Embryonic facial prominence (tissue), 1 donor: Measurements from ENCODE around the gene LEF1.

Experiments
- DNase-seq: peaks from one replicate; pipeline ENCODE4 v3.0.0-alpha.2; 2016; ENCODE audit errors: extremely low spot score

The LEF1 gene

DNA sequence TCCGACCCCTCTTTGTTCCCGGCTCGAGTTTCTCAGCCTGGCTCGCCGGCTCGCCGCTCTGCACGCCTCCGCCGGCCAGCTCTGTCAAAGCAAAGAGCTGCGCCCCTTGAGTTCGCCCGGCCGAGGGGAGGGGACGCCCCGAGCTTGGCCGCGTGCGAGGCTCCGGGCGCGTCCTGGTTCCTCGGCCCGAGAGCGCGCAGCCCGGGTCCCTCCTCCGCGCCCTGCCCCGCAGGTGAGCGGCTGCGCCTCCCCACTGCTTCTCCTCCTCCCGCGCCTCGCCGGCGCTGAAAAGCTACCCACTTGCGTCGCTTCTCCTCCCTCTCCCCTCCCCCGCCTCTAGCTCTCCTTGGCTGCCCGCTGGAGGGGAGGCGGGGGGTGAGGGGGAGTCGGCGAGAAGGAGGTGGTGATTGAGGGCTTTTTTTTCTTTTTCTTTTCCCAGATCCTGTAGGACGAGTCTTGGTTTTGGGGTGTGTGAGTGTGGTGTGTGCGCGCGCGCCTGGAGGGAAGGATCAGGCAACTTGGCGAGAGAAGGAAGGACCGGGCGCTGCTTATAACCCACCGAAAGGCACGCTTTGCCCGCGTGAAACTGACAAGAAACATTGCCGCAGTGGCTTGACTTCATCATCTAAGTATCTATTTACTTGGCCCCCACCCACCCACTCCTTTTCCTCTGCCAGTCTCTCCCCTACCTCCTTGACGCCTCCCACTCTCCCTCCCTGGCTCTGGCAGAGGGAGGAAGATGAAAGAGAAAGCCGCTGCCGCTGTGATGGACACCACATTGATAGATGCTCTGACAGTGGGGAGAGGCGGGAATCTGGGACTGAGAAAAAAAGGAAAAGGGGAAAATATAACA lies at the start of gene LEF1:
LEF1 (minus strand) TSS at position 262 of the 853 bp plus-strand sequence. CDS start 1,165 bp downstream, outside the sequence.
- DNase-seq, result peak; percentile 51

- DNase-seq, result no peak
Observed at GRCh38 chr4:108216510-108216909, 47.8 kb upstream of the LEF1 start.

GRCh38 chr4:108215055-108215454 lies 46.3 kb upstream of the LEF1 start:
- DNase-seq, result no peak

GRCh38 chr4:108213723-108214122 lies 45.0 kb upstream of the LEF1 start:
- DNase-seq, result no peak

- no peak for DNase-seq
Observed at GRCh38 chr4:108213308-108213707, 44.6 kb upstream of the LEF1 start.

DNA sequence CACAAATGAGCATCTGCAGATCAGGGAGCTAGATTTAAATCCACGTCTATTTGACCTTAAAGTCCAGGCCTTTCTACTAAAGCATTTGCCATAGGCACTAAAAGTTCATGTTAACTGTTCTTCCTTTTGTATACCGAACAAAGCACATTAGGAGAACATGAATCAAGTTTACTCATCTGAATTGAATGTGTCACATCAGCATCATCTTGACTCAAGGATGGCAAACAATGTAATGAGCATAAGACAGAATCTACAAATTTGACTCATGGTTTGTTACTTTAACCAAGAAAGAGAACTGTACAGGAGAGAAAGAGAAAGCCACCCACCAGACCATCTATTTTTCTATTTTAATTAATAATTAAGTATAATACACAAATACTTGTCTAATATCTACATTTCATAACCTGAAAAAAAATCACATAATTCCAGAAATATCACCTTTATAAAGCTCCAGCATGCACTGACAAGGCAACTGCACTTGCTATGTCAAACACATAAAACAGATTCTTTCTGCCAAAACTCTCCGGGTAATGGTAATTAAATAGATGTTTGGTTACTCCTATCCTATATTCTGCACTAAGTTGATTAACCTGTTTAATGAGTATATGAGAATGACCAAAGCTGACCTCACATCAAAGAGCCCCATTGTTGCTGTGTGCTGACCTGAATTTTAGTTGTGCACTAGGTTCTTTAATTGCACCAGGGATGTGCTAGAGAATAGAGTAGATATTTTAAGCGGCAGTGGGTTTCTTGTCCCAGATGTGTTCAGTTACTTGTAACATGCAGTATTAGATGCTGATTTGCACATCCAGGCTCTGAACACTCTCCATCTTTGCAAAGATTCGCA lies 42.5 kb upstream of the LEF1 start:
- no peak for DNase-seq

DNA sequence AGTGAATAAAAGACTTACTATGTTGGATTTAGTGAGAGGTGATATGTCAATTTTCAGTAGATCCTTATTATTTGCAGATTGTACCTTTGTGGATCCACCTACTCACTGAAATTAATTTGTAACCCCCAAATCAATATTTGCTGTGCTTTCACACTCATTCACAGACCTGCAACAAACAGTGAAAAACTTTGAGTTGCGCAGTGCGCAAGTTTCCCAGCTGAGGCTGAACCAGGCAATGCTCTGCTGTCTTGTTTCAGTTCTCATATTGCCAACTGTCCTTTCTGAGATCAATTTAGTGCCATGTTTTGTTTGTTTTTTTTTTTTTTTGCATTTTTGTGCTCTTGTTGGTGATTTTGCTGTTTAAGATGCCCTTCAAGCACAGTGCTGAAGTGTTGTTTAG lies 40.8 kb upstream of the LEF1 start:
- DNase-seq, result no peak

GRCh38 chr4:108205859-108206258 lies 37.1 kb upstream of the LEF1 start:
- no peak for DNase-seq

DNA sequence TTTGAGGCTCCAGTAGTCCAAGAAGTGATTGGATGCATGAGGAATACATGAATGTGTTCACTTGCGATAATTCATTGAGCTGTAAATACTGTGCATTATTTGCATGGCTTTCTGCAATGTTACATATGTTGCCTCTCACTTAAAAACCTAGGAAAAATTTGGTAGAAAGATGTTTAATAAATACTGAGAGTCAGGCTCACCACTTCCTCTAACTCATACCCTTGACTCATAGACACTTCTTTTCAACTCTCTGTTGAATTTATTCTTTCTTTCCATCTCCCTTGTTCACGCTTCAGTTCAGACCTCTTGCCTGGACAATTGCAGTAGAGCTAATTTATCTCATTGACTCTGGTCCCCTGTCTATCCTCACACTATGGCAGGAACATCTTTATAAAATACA lies 35.8 kb upstream of the LEF1 start:
- DNase-seq, result no peak

GRCh38 chr4:108203377-108203776 lies 34.6 kb upstream of the LEF1 start:
- DNase-seq, result no peak

GRCh38 chr4:108201774-108202173 lies 33.0 kb upstream of the LEF1 start:
- DNase-seq, result no peak

DNA sequence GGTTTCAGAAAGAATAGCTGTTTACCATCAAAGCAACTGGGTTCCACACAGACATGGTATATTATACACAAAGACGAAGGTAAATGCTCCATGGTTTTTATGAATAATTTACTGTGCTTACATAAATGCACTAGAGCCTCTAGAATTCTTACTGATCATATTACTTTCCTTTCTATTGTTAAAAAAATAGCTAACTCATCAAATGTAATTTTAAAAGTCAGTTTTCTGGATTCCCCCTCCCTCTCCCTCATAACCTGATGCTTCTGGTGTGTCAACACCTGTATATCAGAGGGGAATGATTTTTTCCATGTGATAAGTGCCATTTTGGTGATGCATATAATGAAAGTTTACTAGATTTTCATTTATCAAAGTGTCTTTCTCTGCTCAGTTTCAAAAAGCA lies 31.1 kb upstream of the LEF1 start:
- DNase-seq, result no peak

DNA sequence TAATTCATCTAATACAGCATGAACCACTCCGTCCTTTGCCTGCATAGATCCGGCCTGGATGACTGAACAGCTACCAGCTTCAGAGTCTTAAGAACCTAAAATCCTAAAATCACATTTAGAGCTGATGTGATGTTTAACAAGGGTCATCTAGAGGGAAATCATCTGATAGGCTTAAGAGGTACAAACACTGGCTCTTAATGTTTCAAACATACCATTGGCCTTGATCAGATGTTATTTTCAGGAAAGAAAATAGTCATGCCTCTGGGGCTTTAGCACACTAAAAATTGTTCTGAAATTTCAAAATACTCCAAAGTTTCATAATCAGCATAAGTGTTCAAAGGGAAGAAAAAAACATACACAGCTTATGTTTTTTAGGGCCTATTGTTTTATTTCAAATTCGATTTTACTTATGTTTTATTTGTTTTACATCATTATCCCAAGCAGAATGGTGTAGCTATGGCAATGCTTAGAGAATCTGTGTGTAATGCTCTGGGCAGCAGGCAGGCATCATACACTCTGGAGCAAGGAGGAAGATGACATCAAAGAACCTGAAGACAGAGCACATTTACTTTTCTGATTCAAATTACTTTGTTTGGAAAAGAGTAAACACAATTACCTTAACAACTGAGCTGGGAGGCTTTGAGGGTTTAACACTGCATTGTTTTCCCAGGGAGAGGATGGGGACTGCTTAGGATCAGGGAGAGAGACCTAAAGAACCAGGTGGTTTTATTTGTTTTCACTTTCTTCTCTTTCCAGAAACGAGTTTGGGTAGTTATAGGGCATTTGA lies 25.3 kb upstream of the LEF1 start:
- no peak for DNase-seq

DNA sequence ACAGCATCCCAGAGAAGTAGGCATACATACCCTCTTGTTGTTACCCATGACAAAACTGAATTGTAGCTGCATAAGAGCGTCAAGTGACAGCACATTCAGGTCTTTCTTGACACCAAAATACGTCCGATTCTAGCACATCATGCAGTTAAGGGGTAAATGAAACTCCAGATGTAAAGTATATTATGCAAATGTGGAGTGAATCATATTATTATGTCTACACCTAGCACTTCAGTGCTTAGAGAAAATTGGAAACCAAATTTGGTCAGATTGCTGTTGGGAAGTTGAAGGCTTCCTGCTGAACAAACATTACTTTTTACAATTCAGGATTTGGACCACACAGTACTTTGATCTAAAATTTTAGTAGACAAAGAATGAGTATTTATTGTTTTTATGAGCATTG lies 24.2 kb upstream of the LEF1 start:
- DNase-seq, result no peak

- DNase-seq, result no peak
Observed at GRCh38 chr4:108192056-108192455, 23.3 kb upstream of the LEF1 start.

GRCh38 chr4:108191269-108191914 lies 22.7 kb upstream of the LEF1 start:
- DNase-seq, result no peak

DNA sequence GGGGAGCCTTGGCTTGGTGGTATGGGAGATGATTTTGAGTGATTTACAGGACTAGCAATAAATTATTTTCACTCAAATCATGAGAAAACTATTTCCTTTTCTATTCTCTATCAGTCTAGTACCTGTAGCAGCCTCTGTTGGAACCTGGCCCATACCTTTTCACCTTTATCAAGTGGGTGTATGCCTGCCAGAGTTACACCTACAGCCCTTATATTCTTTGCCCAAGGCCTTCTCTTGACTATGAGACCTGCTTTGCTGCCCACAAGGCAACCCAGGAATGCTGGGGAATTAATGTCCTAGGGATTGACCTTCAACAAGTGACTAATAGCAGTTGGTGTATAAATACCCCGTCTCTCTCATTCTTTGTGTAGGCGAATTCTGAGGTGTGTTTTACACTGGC lies 20.0 kb upstream of the LEF1 start:
- no peak for DNase-seq

DNA sequence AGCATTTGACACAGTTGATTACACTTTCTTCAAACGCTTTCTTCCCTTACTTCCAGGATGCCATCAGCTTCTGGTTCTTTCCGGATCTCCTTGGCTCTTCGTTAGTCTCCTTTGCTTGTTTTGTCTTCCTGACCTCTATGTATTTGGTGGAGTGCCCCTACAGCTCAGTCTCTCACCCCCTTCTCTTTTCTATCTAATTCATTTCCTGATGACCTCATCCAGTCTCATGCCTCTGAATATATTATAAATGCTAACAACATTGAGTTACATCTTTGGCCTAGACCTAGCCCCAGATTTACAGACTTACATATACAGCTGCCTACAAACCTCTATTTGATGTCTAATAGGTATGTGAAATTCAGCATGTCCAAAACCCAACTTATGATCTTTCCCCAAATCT lies 16.5 kb upstream of the LEF1 start:
- DNase-seq, result no peak

DNA sequence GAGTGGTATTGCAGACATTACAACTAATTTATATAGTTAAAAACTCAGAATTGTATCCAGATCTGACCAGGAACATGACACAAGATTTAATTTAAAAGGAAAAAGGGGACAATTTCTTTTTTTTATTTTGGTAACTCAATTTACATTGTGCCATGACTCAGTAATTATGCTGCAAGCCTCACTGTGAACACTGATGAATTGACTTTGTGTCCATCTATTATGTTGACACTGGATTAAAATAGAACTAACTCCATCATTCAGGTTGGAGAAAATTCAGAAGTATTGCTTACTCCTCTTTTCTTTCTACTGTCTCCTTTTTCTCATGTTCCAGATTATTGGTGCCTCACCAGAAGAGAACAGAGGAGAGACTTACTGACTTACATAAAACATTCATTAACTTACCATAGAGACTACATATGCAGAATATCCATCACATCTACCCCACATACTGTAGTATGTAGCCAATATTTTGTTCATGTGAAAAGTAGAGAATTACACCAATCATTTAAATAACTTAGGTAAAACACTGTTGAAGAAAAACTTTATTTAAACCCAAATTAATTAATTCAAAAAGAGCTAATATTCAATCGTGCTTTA lies 15.8 kb upstream of the LEF1 start:
- DNase-seq, result no peak

DNA sequence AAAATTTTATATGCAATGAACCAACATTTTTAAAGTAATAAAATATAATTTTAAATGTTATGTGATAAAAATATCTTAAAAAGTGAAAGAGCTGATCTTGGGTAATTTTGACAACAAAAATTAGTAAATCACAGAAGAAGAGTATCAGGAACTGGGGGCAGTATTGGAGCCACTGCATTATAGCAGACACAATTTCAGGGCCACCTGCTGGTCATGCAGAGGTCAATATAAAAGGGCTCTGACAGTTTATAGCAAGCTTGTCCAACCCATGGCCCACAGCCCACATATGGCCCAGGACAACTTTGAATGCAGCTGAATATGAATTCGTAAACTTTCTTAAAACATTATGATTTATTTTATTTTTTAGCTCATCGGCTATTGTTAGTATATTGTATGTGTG lies 13.0 kb upstream of the LEF1 start:
- no peak for DNase-seq

DNA sequence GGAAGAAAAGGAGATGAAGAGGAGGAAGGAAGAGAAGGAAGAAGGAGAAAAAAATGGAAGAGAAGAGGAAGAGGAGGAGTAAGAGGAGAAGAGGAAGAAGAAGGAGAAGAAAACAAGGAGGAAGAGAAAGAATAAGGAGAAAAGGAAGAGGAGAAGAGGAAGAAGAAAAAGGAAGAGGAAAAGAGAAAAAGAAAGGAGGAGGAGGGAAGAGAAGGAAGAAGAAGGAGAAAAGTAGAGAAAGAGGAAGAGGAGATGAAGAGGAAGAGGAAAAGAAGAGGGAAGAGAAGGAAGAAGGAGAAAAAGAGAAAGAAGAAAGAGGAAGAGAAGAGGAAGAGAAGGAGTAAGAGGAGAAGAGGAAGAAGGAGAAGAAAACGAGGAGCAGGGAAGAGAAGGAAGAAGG lies 11.8 kb upstream of the LEF1 start:
- no peak for DNase-seq
